K562 (cell line): ENCODE results near the gene RMC1. TPM values are rescaled to one million over a fixed set of nuclear protein-coding genes. Genes with fewer than 3 reads are reported as not detected.

ENCODE experiments used
- ARID3A ChIP-seq: IDR thresholded peaks from 2 replicates; pipeline ENCODE4 v1.6.1; 2012; ENCODE audit warnings: low read depth, low read length, improper control_type of control experiment, borderline replicate concordance
- BCOR ChIP-seq: fragments of 450-650 bp; IDR thresholded peaks from 2 replicates; pipeline ENCODE4 v1.6.1; 2016
- DEAF1 ChIP-seq: fragments of 450-650 bp; formaldehyde crosslinking; IDR thresholded peaks from 2 replicates; pipeline ENCODE4 v1.4.0; 2020; ENCODE audit warnings: mild to moderate bottlenecking, moderate library complexity
- EP400 ChIP-seq: fragments of 450-650 bp; IDR thresholded peaks from 2 replicates; pipeline ENCODE4 v1.6.1; 2017; ENCODE audit warnings: antibody characterized with exemption, mild to moderate bottlenecking, moderate library complexity
- HDGF ChIP-seq: fragments of 450-650 bp; IDR thresholded peaks from 2 replicates; pipeline ENCODE4 v1.6.1; 2016
- HNRNPH1 ChIP-seq: fragments of 200-400 bp; formaldehyde crosslinking; optimal IDR thresholded peaks from 2 replicates; pipeline ENCODE3; 2017; ENCODE audit warnings: low read depth, mild to moderate bottlenecking, low read length, moderate library complexity
- HNRNPK ChIP-seq: fragments of 200-400 bp; formaldehyde crosslinking; IDR thresholded peaks from one replicate; pipeline ENCODE4 v1.6.1; 2018; ENCODE audit warnings: mild to moderate bottlenecking, low read depth, low read length; ENCODE audit not compliant: poor library complexity, severe bottlenecking
- HOXB6 ChIP-seq: fragments of 250-450 bp; sonication (Bioruptor Pico); IDR thresholded peaks from 2 replicates; pipeline ENCODE4 v1.5.1; 2022; ENCODE audit warnings: mild to moderate bottlenecking, borderline replicate concordance
- KHSRP ChIP-seq: fragments of 450-650 bp; IDR thresholded peaks from 2 replicates; pipeline ENCODE4 v1.6.1; 2017
- MCM5 ChIP-seq: fragments of 450-650 bp; IDR thresholded peaks from 2 replicates; pipeline ENCODE4 v1.6.1; 2016; ENCODE audit warnings: low read depth
- MTF1 ChIP-seq: fragments of 250-450 bp; sonication (Bioruptor Pico); IDR thresholded peaks from 2 replicates; pipeline ENCODE4 v1.9.0; 2021; ENCODE audit warnings: moderate library complexity, mild to moderate bottlenecking, inconsistent platforms, borderline replicate concordance
- MYNN ChIP-seq, 2 experiments: sonication (generic); formaldehyde crosslinking in 1 of 2; IDR thresholded peaks; 2 replicates each; pipeline versions ENCODE4 v1.5.0 to v1.6.1; 2016 to 2020; ENCODE audit warnings: antibody characterized with exemption in 1 of 2, missing genetic modification reagents in 1 of 2
- NFIX ChIP-seq: fragments of 250-450 bp; sonication (Bioruptor Pico); IDR thresholded peaks from 2 replicates; pipeline ENCODE4 v1.4.0; 2020; ENCODE audit warnings: low read depth, mild to moderate bottlenecking, moderate library complexity
- NR1H2 ChIP-seq: sonication (generic); formaldehyde crosslinking; IDR thresholded peaks from 2 replicates; pipeline ENCODE4 v1.4.0; 2020; ENCODE audit warnings: mild to moderate bottlenecking, missing genetic modification reagents
- NUFIP1 ChIP-seq: fragments of 450-650 bp; IDR thresholded peaks from 2 replicates; pipeline ENCODE4 v1.6.1; 2018; ENCODE audit not compliant: partially characterized antibody
- PHB2 ChIP-seq: fragments of 450-650 bp; IDR thresholded peaks from 2 replicates; pipeline ENCODE4 v1.6.1; 2017; ENCODE audit warnings: low read depth
- POLR2B ChIP-seq: fragments of 450-650 bp; IDR thresholded peaks from 2 replicates; pipeline ENCODE4 v1.6.1; 2018; ENCODE audit warnings: low read depth; ENCODE audit not compliant: partially characterized antibody
- TBP ChIP-seq: optimal IDR thresholded peaks from 2 replicates; pipeline ENCODE3; 2011; ENCODE audit warnings: low read depth, low read length, improper control_type of control experiment
- USF2 ChIP-seq: sonication (generic); formaldehyde crosslinking; IDR thresholded peaks from 2 replicates; pipeline ENCODE4 v1.5.0; 2020; ENCODE audit warnings: missing genetic modification reagents
- ZBED1 ChIP-seq: IDR thresholded peaks from 2 replicates; pipeline ENCODE4 v1.6.1; 2014
- ZBTB8A ChIP-seq: fragments of 450-650 bp; IDR thresholded peaks from 2 replicates; pipeline ENCODE4 v1.6.1; 2018; ENCODE audit warnings: mild to moderate bottlenecking, moderate library complexity; ENCODE audit not compliant: partially characterized antibody
- ZNF140 ChIP-seq: fragments of 250-450 bp; sonication (Bioruptor Pico); IDR thresholded peaks from 2 replicates; pipeline ENCODE4 v1.8.0; 2021; ENCODE audit warnings: moderate library complexity, mild to moderate bottlenecking, inconsistent platforms
- ZNF253 ChIP-seq: fragments of 250-450 bp; sonication (Bioruptor Pico); conservative IDR thresholded peaks from 2 replicates; pipeline ENCODE4 v1.6.1; 2021; ENCODE audit warnings: mild to moderate bottlenecking
- ZNF3 ChIP-seq: fragments of 250-450 bp; sonication (Bioruptor Pico); IDR thresholded peaks from 2 replicates; pipeline ENCODE4 v1.5.0; 2021; ENCODE audit warnings: mild to moderate bottlenecking, moderate library complexity
- ZNF316 ChIP-seq: fragments of 450-650 bp; IDR thresholded peaks from 2 replicates; pipeline ENCODE4 v1.6.1; 2016
- ZNF511 ChIP-seq: sonication (generic); formaldehyde crosslinking; IDR thresholded peaks from 2 replicates; pipeline ENCODE4 v1.8.0; 2022; ENCODE audit warnings: mild to moderate bottlenecking, missing genetic modification reagents
- ZNF76 ChIP-seq: fragments of 250-450 bp; sonication (Bioruptor Pico); IDR thresholded peaks from 2 replicates; pipeline ENCODE4 v1.4.0; 2020; ENCODE audit warnings: mild to moderate bottlenecking, moderate library complexity, borderline replicate concordance
- polyA plus RNA-seq, 8 experiments: library from polyadenylated mRNA; depleted of rRNA in 4 of 8; stranded (reverse) in 5 of 8; unstranded in 3 of 8; fragments of >200 nt; fragmentation: Nextera tagmentation in 2 of 8; fragmentation: Illumina TruSeq in 1 of 8; extraction: Ambion mirVana in 2 of 8; extraction: Trizol in 1 of 8; gene quantifications; 2 replicates each; pipeline versions ENCODE4 v1.2.1 to v1.2.3, GENCODE V29; 2011 to 2014; ENCODE audit warnings: inconsistent platforms in 1 of 8, missing spikeins in 1 of 8
- total RNA-seq, 7 experiments: library from RNA; depleted of rRNA in 6 of 7; stranded (reverse); fragments of >200 nt in 6 of 7; fragmentation: Illumina TruSeq in 2 of 7; extraction: Trizol in 2 of 7; gene quantifications; 2 replicates each; pipeline versions ENCODE4 v1.2.1 to v1.2.3, GENCODE V29; 2011 to 2021; ENCODE audit warnings: low replicate concordance in 1 of 7

RMC1 gene
- total and polyA plus RNA-seq, 9 of the 15 experiments (the other 6 are each of a cell fraction or from before 2014, with no cell fraction given): 7.5 to 42.4 (median 35.5) TPM

- 0 out of 2 replicates have a peak, but pooled peaks have one; percentile 38 for TF ChIP-seq DEAF1
- peak; percentile 60 for TF ChIP-seq TBP
- TF ChIP-seq HDGF: no peak
- peak; percentile 78 for TF ChIP-seq ZNF511
- peak; percentile 90 for TF ChIP-seq EP400
- no peak for TF ChIP-seq ZNF316
- no peak for TF ChIP-seq MYNN (IDR thresholded peaks at IDR 0.05)
- TF ChIP-seq MYNN (CRISPR knock-in tag; IDR thresholded peaks at IDR 0.05): no peak
- TF ChIP-seq POLR2B: peak; percentile 96
- TF ChIP-seq MTF1 (CRISPR knock-in tag): no peak
- TF ChIP-seq ZNF253: no peak
- no peak for TF ChIP-seq ZBTB8A
- TF ChIP-seq NUFIP1: no peak
- no peak for TF ChIP-seq HOXB6 (CRISPR knock-in tag)
- no peak for TF ChIP-seq ARID3A
- no peak for TF ChIP-seq ZNF76 (CRISPR knock-in tag)
- no peak for TF ChIP-seq MCM5
- TF ChIP-seq ZNF140 (CRISPR knock-in tag): no peak
- peak; percentile 96 for TF ChIP-seq USF2
- TF ChIP-seq ZNF3 (CRISPR knock-in tag): no peak
- TF ChIP-seq HNRNPH1: no peak
- no peak for TF ChIP-seq ZBED1
- TF ChIP-seq PHB2: no peak
- TF ChIP-seq HNRNPK: no peak
- no peak for TF ChIP-seq KHSRP
- TF ChIP-seq BCOR: 0 out of 2 replicates have a peak, but pooled peaks have one; percentile 51
- TF ChIP-seq NR1H2 (CRISPR knock-in tag): no peak
- TF ChIP-seq NFIX (CRISPR knock-in tag): no peak
These were observed at the start of gene RMC1 (continued) for GRCh38 chr18:23503038-23503962.
